KBM-7 (cell line): ENCODE measurements around the gene CMSS1.

ENCODE experiments used
- DNase-seq: peaks from one replicate; pipeline ENCODE4 v3.0.0-alpha.2; 2015
- in situ Hi-C: fragments of 300-500 bp; cut with MboI; formaldehyde crosslinking; loops from 2 replicates; pipeline ENCODE4 v1.14.3; 2020; ENCODE audit warnings: low sequenced_read_pairs, low pct_unique_long_range_greater_than_20kb, mixed read lengths

The CMSS1 gene

GRCh38 chr3:99884484-99884883 is 66.8 kb downstream of the CMSS1 start:
- no peak for DNase-seq
- in situ Hi-C loops, result no loop called here

DNA sequence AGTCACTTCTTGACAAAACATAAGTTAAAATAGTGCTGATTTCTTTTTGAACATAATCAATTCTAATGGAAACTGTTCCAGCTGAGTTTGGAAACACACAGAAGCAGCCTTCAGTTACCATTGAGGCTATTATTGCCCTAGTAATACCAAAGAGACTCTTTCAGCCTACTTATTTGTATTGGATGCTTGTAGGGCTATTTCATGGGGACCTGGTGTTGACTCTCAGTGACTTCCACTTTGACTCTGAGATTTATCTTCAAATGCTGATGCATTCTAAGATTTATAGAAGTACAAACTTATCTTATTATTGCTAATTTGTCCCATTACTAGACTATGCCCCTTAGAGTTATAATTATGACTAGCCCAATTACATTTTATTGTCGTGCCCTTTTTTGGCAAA is 67.4 kb downstream of the CMSS1 start:
- DNase-seq, result no peak

DNA sequence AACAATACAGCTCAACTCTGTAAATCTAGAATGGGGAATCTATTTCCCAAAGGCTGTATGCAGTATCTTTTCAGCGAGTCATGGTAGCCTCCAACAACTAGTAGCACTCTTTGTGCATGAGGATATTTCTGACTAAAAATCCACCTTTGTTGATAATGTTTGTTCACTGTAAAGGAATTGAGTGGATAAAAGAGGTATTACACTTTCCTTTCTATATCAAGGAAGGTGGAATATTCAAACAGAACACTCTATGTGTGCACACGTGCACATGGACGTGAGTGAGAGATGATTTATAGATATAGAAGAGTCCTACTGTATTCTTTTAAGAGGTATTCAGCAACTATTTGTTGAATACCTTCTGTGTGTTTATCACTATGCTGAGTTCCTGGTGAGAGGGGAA is 68.2 kb downstream of the CMSS1 start:
- DNase-seq, result no peak
- in situ Hi-C loops, result no loop called here

More for the DNA sequence above, 67.4 kb downstream of the CMSS1 start:
- in situ Hi-C loops, result no loop called here

DNA sequence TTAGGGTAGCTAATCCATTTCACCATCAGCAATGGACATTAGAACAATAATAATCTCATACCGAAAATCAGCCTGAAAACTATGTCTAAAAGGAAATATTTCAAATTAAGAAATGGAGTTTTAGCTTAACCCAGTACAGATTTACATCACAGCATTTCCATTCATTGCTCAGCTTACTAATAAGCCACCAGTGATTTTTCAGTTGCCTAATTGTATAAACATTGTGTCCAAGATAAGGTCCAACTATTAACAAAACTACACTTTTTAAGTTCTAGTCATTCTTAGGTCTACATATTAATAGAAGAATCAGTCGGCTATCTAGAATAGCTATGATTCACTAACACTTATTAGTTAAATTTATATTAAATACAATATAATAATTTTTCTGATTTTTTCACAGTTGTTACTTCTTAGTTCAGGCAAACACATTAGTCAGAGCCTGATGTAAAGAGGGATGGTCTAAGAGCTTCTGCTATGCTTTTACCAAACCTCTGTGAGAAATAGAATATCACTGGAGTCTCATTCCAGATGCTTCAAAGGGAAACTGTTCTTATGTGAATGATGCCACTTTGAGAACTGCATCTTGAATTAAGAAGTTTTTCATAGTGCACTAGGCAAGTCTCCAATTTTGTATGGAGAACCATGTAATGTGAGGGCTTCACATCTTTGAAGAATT is 74.1 kb downstream of the CMSS1 start:
- in situ Hi-C loops, result no loop called here

GRCh38 chr3:99892332-99892731 is 74.7 kb downstream of the CMSS1 start:
- no peak for DNase-seq
- in situ Hi-C loops, result no loop called here

More for the DNA sequence above, 74.1 kb downstream of the CMSS1 start:
- no peak for DNase-seq

DNA sequence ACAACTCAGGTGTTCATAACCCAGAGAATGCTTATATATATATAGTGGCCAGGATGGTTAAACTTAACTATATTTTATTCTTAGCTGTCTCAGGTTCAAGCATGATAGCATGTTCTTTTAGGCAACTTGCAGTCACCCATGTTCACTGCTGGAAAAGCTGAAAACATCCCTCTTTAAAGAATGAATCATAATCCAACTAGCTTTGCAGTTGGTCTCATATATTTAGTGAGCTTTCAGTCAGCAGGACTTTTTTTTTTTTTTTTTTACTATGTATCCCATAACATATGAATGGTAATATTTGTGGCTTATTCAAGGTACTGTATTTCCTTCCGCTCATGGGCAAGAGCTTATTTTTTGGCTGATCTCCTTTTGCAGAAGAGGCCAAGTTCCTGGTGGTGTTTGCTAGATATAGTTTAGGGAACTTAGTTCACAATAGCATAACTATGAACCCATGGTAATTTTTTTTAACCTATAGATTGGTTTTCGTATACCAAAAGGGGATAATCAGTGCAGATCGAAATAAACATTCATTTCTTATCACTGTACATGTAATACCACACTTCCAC is 77.6 kb downstream of the CMSS1 start:
- in situ Hi-C loops, result no loop called here
- DNase-seq, result peak; percentile 69

GRCh38 chr3:99895703-99896441 is 78.2 kb downstream of the CMSS1 start:
- DNase-seq, result peak; percentile 84
- in situ Hi-C loops, result no loop called here

- no peak for DNase-seq
- in situ Hi-C loops, result no loop called here
These were observed 78.8 kb downstream of the CMSS1 start for GRCh38 chr3:99896482-99896881.

- DNase-seq, result no peak
- in situ Hi-C loops, result no loop called here
These were observed 81.9 kb downstream of the CMSS1 start for GRCh38 chr3:99899603-99900002.

DNA sequence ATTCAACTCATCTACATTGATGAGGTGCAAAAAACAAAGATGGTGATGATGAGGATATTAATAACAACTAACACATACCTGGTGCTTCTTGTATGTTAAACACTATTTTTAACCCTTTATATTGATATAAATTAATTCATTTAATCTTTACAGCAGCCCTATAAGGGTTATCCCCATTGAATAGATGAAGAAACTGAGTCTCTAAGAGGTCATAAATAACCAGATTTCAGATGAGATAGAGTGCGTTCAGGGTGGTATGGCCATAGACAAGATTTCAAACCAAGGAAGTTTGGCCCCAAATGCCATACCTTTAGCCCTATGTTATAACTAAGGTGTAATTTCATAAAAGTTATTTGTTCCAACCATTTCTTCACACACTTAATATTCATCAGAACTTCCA is 82.6 kb downstream of the CMSS1 start:
- no peak for DNase-seq
- in situ Hi-C loops, result no loop called here

- in situ Hi-C loops, result no loop called here
- no peak for DNase-seq
These were observed 83.7 kb downstream of the CMSS1 start for GRCh38 chr3:99901200-99901926.

GRCh38 chr3:99902091-99902490 is 84.4 kb downstream of the CMSS1 start:
- in situ Hi-C loops, result no loop called here
- DNase-seq, result no peak

DNA sequence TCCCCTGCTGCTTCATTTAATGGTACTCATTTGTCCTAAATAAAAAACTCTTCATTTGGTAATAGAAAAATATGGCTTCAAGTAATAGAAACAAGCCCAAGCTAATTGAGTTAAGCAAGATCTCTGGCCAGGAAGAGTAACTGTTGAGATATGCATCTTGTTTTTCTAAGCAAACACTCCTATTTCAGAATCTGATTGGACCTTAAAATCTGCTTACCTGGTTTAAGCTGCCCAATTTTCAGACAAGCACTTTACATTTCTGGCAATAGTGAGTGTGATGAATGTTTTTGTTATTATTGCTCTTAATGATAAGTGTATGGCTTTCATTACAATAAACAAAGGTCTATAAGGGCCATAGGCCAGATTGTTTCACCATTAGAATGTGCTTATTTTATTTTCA is 86.2 kb downstream of the CMSS1 start:
- no peak for DNase-seq
- in situ Hi-C loops, result no loop called here

DNA sequence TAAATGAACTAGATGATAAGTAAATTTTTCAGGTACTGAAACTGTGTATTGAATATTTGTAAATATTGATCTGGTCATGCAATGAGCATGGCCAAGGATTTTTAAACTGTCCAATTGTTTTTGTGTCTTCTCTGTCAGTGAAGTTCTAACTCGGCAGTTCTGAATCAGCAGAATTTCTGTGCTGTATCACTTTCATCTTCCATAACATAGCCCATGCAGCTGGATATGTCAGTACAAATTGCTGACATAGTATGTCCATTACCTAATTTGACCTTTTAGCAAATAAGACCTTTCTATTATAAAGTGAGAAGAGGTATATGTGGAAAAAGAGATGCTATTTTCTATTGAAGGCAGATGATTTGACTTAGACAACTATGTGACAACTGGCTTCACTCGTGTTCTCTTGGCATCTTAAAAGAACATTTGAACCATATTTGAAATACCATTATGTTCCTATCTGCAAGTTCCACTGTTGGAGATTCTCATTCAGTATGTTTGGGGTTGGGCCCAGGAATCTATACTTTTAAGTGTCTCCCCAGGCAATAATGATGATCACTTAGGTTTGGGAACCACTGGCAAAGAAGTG is 90.4 kb downstream of the CMSS1 start:
- in situ Hi-C loops, result no loop called here
- no peak for DNase-seq

GRCh38 chr3:99909714-99910495 is 92.2 kb downstream of the CMSS1 start:
- in situ Hi-C loops, result no loop called here
- no peak for DNase-seq

GRCh38 chr3:99910752-99911290 is 93.2 kb downstream of the CMSS1 start:
- no peak for DNase-seq
- in situ Hi-C loops, result no loop called here

DNA sequence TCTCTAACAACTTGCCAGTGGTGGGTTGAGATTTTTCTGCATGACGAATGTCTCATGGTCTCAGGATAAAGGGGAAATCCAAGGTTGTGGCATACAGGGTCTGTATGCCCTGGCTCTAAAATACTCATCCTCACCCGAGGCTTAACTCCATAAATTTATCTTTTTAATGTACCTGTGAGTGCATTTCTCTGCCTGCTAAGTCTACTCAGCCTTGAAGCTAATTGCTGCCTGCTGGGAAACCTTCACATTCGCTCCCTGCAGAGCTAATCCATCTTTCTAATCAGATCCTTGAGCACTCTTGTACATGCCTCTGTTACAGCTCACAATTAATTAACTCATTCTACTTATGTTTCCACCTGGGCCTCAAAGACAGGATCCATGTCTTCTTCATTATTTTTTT is 93.8 kb downstream of the CMSS1 start:
- in situ Hi-C loops, result no loop called here

GRCh38 chr3:99915906-99916432 is 98.3 kb downstream of the CMSS1 start:
- in situ Hi-C loops, result no loop called here

More for the DNA sequence above, 93.8 kb downstream of the CMSS1 start:
- no peak for DNase-seq

More at GRCh38 chr3:99915906-99916432, 98.3 kb downstream of the CMSS1 start:
- no peak for DNase-seq
